ENCODE data around the gene TUBB4A.

The TUBB4A gene

GRCh38 chr19:6490134-6490533 lies 12.0 kb downstream of the TUBB4A start:
- H3K36me3 ChIP-seq (ENCODE audit: insufficient read depth, low read length), result no peaks in the 10 kb centered on the region
- no peak overlapping the region for H2AFZ ChIP-seq (ENCODE audit: low read depth, low read length)
- no peak overlapping the region for H3K4me3 ChIP-seq (ENCODE audit: low read depth in 1 of 2, low read length in 2 of 2)
- H3K9me3 ChIP-seq (ENCODE audit: insufficient read depth, low read length, severe bottlenecking), result no peaks in the 10 kb centered on the region
- H3K4me2 ChIP-seq (ENCODE audit: insufficient read depth, low read length), result no peak overlapping the region
- no peak for DNase-seq
- H3K27me3 ChIP-seq (ENCODE audit: insufficient read depth, low read length, poor library complexity), result no peaks in the 10 kb centered on the region
- no peaks in the 10 kb centered on the region for H3K79me2 ChIP-seq (ENCODE audit: insufficient read depth, low read length)
- no peaks in the 10 kb centered on the region for H3K4me1 ChIP-seq (ENCODE audit: insufficient read depth, low read length)
- no peak overlapping the region for H3K9ac ChIP-seq (ENCODE audit: low read depth, low read length)
- ATAC-seq (ENCODE audit: insufficient read depth, low read depth), result no peak
- H4K20me1 ChIP-seq (ENCODE audit: insufficient read depth, low read length), result no peaks in the 10 kb centered on the region
- H3K27ac ChIP-seq (ENCODE audit: low read length), result no peak overlapping the region
- TF ChIP-seq CTCF (IDR thresholded peaks at IDR 0.05; ENCODE audit: borderline replicate concordance, extremely low read depth, low read length, poor library complexity, severe bottlenecking) (no peak), EZH2 (IDR thresholded peaks at IDR 0.05; ENCODE audit: borderline replicate concordance, low read depth, low read length, severe bottlenecking) (no peak)

GRCh38 chr19:6489278-6490061 lies 12.6 kb downstream of the TUBB4A start:
- H3K79me2 ChIP-seq (ENCODE audit: insufficient read depth, low read length), result no peaks in the 10 kb centered on the region
- H3K4me1 ChIP-seq (ENCODE audit: insufficient read depth, low read length), result no peaks in the 10 kb centered on the region
- no peaks in the 10 kb centered on the region for H3K27me3 ChIP-seq (ENCODE audit: insufficient read depth, low read length, poor library complexity)
- no peak overlapping the region for H3K9ac ChIP-seq (ENCODE audit: low read depth, low read length)
- no peaks in the 10 kb centered on the region for H3K36me3 ChIP-seq (ENCODE audit: insufficient read depth, low read length)
- ATAC-seq (ENCODE audit: insufficient read depth, low read depth), result no peak
- no peak overlapping the region for H3K4me3 ChIP-seq (ENCODE audit: low read depth in 1 of 2, low read length in 2 of 2)
- no peak for DNase-seq
- no peak overlapping the region for H2AFZ ChIP-seq (ENCODE audit: low read depth, low read length)
- H3K27ac ChIP-seq (ENCODE audit: low read length), result no peak overlapping the region
- no peaks in the 10 kb centered on the region for H3K9me3 ChIP-seq (ENCODE audit: insufficient read depth, low read length, severe bottlenecking)
- no peaks in the 10 kb centered on the region for H4K20me1 ChIP-seq (ENCODE audit: insufficient read depth, low read length)
- H3K4me2 ChIP-seq (ENCODE audit: insufficient read depth, low read length), result no peak overlapping the region
- TF ChIP-seq EZH2 (IDR thresholded peaks at IDR 0.05; ENCODE audit: borderline replicate concordance, low read depth, low read length, severe bottlenecking), result no peak
- no peak for TF ChIP-seq CTCF (IDR thresholded peaks at IDR 0.05; ENCODE audit: borderline replicate concordance, extremely low read depth, low read length, poor library complexity, severe bottlenecking)

- no peak for DNase-seq
- H3K27me3 ChIP-seq (ENCODE audit: insufficient read depth, low read length, poor library complexity), result no peaks in the 10 kb centered on the region
- H3K27ac ChIP-seq (ENCODE audit: low read length), result no peak overlapping the region
- TF ChIP-seq EZH2 (IDR thresholded peaks at IDR 0.05; ENCODE audit: borderline replicate concordance, low read depth, low read length, severe bottlenecking), result no peak
- H3K36me3 ChIP-seq (ENCODE audit: insufficient read depth, low read length), result peaks cover 4% of the 10 kb centered on the region
- no peaks in the 10 kb centered on the region for H3K9me3 ChIP-seq (ENCODE audit: insufficient read depth, low read length, severe bottlenecking)
- no peak overlapping the region for H3K9ac ChIP-seq (ENCODE audit: low read depth, low read length)
- no peak overlapping the region for H3K4me3 ChIP-seq (ENCODE audit: low read depth in 1 of 2, low read length in 2 of 2)
- H2AFZ ChIP-seq (ENCODE audit: low read depth, low read length), result no peak overlapping the region
- H4K20me1 ChIP-seq (ENCODE audit: insufficient read depth, low read length), result no peaks in the 10 kb centered on the region
- H3K4me2 ChIP-seq (ENCODE audit: insufficient read depth, low read length), result no peak overlapping the region
- ATAC-seq (ENCODE audit: insufficient read depth, low read depth), result no peak
- H3K4me1 ChIP-seq (ENCODE audit: insufficient read depth, low read length), result peaks cover 27% of the 10 kb centered on the region
- peaks cover 18% of the 10 kb centered on the region for H3K79me2 ChIP-seq (ENCODE audit: insufficient read depth, low read length)
Measured at GRCh38 chr19:6484831-6485230, 17.3 kb downstream of the TUBB4A start.

GRCh38 chr19:6484230-6484629 lies 17.9 kb downstream of the TUBB4A start:
- Histone ChIP-seq H3K79me2 (ENCODE audit: insufficient read depth, low read length) (peaks cover 20% of the 10 kb centered on the region), H3K4me1 (ENCODE audit: insufficient read depth, low read length) (peaks cover 28% of the 10 kb centered on the region)
- no peak for ATAC-seq (ENCODE audit: insufficient read depth, low read depth)

More at GRCh38 chr19:6484230-6484629, 17.9 kb downstream of the TUBB4A start:
- H3K9me3 ChIP-seq (ENCODE audit: insufficient read depth, low read length, severe bottlenecking), result no peaks in the 10 kb centered on the region
- TF ChIP-seq EZH2 (IDR thresholded peaks at IDR 0.05; ENCODE audit: borderline replicate concordance, low read depth, low read length, severe bottlenecking), result no peak
- TF ChIP-seq CTCF (IDR thresholded peaks at IDR 0.05; ENCODE audit: borderline replicate concordance, extremely low read depth, low read length, poor library complexity, severe bottlenecking), result no peak
- H3K27ac ChIP-seq (ENCODE audit: low read length), result no peak overlapping the region
- no peak overlapping the region for H3K4me3 ChIP-seq (ENCODE audit: low read depth in 1 of 2, low read length in 2 of 2)
- H3K27me3 ChIP-seq (ENCODE audit: insufficient read depth, low read length, poor library complexity), result no peaks in the 10 kb centered on the region
- no peak overlapping the region for H2AFZ ChIP-seq (ENCODE audit: low read depth, low read length)
- H3K4me2 ChIP-seq (ENCODE audit: insufficient read depth, low read length), result no peak overlapping the region
- no peaks in the 10 kb centered on the region for H4K20me1 ChIP-seq (ENCODE audit: insufficient read depth, low read length)
- H3K36me3 ChIP-seq (ENCODE audit: insufficient read depth, low read length), result peaks cover 4% of the 10 kb centered on the region
- no peak for DNase-seq
- no peak overlapping the region for H3K9ac ChIP-seq (ENCODE audit: low read depth, low read length)

Data from DND-41 (cell line).